ENCODE measurements around the gene AEBP1. TPM values are rescaled to one million over a fixed set of nuclear protein-coding genes. Genes with fewer than 3 reads are reported as not detected.

AEBP1 gene
- 41.8 and 95.6 TPM in 2 replicates for total RNA-seq

GRCh38 chr7:44103923-44104859 is at the start of gene AEBP1:
Gene AEBP1, plus strand, starts transcription at chr7:44104345. Its CDS starts 321 bp downstream, at chr7:44104666.

GRCh38 chr7:44065431-44066110 is 38.6 kb upstream of the AEBP1 start, which contains the start of gene PGAM2:
Gene PGAM2, minus strand, starts transcription at chr7:44065567. Its CDS starts 38 bp downstream, at chr7:44065529.

GRCh38 chr7:44123190-44124003 is 19.3 kb downstream of the AEBP1 start, which contains the start of gene POLD2:
Gene POLD2, minus strand, starts transcription at chr7:44123548. Its CDS starts 1,495 bp downstream, at chr7:44122053.

GRCh38 chr7:44141221-44141850 is 37.2 kb downstream of the AEBP1 start, which contains the start of gene MYL7:
Gene MYL7, minus strand, starts transcription at chr7:44141332. Its CDS starts 27 bp downstream, at chr7:44141305.

Small RNA genes within 50 kb of the gene (small RNA-seq; reads per million reads assigned to genes)
- not detected for gene RNA5SP230 (ENCODE audit: low replicate concordance)

Other genes with a start within 250 kb of the AEBP1 start
- 103 and 170 TPM in 2 replicates for gene MRPS24, start 234.8 kb upstream of the AEBP1 start, total RNA-seq
- 23.2 and 32.2 TPM in 2 replicates for gene URGCP, start 197.7 kb upstream of the AEBP1 start, total RNA-seq
- 10.3 and 11.8 TPM in 2 replicates for gene UBE2D4, start 177.9 kb upstream of the AEBP1 start, total RNA-seq
- not detected in 2 replicates for gene SPDYE1, start 106.4 kb upstream of the AEBP1 start, total RNA-seq
- gene DBNL, start 59.6 kb upstream of the AEBP1 start, total RNA-seq, result 130 and 189 TPM in 2 replicates
- gene PGAM2, start 38.8 kb upstream of the AEBP1 start, total RNA-seq, result 0.44 TPM in 1 of 2 replicates, not detected in the other
- 10.7 and 19.9 TPM in 2 replicates for gene POLM, start 21.8 kb upstream of the AEBP1 start, total RNA-seq
- 77.3 and 144 TPM in 2 replicates for gene POLD2, start 19.2 kb downstream of the AEBP1 start, total RNA-seq
- 0.44 TPM in 1 of 2 replicates, not detected in the other for gene MYL7, start 37.0 kb downstream of the AEBP1 start, total RNA-seq
- 0.22 TPM in 1 of 2 replicates, not detected in the other for gene GCK, start 85.1 kb downstream of the AEBP1 start, total RNA-seq
- gene YKT6, start 96.6 kb downstream of the AEBP1 start, total RNA-seq, result 116 and 161 TPM in 2 replicates
- 0.22 and 0.43 TPM in 2 replicates for gene CAMK2B, start 221.2 kb downstream of the AEBP1 start, total RNA-seq

All from placental pericyte (primary cell).